Kidney capillary endothelial cell (primary cell): ENCODE measurements around the gene DDX60.
"Not testable (repeated sequence)": the region's sequence is repeated elsewhere in the genome, so short reads cannot be mapped to it uniquely, and the experiment has no call there.

Source experiments
- DNase-seq: peaks from one replicate; pipeline ENCODE4 v3.0.0-alpha.2; 2018; ENCODE audit warnings: low spot score

DDX60 gene, protein sequence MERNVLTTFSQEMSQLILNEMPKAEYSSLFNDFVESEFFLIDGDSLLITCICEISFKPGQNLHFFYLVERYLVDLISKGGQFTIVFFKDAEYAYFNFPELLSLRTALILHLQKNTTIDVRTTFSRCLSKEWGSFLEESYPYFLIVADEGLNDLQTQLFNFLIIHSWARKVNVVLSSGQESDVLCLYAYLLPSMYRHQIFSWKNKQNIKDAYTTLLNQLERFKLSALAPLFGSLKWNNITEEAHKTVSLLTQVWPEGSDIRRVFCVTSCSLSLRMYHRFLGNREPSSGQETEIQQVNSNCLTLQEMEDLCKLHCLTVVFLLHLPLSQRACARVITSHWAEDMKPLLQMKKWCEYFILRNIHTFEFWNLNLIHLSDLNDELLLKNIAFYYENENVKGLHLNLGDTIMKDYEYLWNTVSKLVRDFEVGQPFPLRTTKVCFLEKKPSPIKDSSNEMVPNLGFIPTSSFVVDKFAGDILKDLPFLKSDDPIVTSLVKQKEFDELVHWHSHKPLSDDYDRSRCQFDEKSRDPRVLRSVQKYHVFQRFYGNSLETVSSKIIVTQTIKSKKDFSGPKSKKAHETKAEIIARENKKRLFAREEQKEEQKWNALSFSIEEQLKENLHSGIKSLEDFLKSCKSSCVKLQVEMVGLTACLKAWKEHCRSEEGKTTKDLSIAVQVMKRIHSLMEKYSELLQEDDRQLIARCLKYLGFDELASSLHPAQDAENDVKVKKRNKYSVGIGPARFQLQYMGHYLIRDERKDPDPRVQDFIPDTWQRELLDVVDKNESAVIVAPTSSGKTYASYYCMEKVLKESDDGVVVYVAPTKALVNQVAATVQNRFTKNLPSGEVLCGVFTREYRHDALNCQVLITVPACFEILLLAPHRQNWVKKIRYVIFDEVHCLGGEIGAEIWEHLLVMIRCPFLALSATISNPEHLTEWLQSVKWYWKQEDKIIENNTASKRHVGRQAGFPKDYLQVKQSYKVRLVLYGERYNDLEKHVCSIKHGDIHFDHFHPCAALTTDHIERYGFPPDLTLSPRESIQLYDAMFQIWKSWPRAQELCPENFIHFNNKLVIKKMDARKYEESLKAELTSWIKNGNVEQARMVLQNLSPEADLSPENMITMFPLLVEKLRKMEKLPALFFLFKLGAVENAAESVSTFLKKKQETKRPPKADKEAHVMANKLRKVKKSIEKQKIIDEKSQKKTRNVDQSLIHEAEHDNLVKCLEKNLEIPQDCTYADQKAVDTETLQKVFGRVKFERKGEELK (N-terminal part only)

DNA sequence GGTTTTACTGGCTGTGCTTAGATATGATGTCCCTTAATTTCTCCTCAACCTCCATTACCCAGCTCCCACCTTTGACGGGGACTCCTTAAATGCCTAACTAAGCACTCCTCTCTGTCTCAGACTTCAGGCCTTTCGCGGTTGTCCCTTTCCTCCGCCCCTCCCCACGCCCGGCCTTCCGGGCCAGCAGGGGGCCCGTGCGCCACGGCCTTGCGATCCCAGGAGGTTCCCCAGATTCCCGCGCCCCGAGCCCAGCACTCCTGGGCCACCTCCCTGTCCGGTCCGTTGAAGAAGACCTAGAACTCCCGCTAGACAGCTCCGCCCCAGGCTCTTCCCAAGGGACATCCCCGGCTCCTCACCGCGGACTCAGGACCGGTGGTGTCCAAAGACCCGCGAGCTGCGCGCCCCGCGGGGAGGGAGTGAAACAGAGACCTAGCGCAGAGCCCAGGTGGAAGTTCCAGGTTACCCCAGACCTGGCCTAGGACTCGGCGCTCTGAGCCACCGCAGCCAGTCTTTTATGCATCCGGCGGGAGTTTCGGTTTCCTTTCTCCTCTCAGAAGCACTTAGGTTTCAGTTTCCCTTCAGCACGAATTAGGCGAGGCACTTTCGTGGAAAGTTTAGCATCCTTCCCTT, at the start of gene DDX60:
TSS of gene DDX60 (minus strand) at position 487 of the 630 bp plus-strand sequence. CDS start 7,493 bp downstream, outside the sequence.
- peak; percentile 65 for DNase-seq

DNA sequence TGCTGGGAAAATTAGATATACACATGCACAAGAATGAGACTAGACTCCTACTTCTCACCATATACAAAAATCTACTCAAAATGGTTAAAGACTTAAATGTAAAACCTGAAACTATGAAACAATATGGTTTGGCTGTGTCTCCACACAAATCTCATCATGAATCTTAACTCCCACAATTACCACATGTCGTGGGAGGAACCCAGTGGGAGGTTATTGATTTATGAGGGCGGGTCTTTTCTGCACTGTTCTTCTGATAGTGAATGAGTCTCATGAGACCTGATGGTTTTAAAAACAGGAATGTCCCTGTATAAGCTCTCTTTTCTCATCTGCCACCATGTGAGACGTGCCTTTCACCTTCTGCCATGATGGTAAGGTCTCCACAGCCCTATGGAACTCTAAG, 48.5 kb upstream of the DDX60 start:
- DNase-seq = no peak

- DNase-seq = no peak
Measured at GRCh38 chr4:168362025-168362401, 43.5 kb upstream of the DDX60 start.

- no peak for DNase-seq
Measured at GRCh38 chr4:168361365-168362024, 42.9 kb upstream of the DDX60 start.

DNA sequence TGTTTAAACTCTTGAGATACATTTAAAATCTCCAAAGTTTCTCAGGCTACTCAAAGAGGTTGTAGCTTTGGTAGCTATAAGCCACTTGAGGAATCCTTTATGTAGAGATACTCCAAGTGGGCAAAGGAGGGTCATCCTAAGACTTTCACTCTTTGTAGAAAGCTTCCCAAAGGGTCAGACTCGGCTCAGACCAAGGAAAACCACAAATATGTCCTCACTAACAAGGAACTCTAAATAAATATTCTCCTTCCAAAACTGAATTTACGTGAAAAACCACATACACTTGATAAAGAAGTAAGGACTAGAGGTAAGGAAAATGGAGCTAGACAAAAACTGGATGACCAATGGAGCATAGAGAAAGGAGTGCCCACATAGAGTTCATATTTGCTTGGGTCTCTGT, 41.7 kb upstream of the DDX60 start:
- no peak for DNase-seq

DNA sequence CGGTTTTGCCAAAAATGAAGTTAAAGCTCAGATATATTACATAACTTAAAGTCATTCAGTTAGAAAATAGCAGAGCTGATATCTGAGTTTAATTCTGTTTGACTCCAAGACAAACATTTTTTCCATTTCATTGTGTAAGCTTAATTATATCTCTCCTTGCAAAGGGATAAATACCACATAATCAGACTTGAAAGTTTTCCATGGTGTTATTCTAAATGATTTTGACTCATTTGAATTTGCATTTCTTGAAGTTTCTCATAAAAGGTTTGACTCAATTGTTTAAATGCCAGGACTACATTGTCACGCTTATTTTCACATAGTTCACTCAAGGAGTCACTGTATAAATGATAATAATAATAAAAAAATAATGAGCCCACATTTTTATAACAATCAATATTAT, 39.4 kb upstream of the DDX60 start:
- no peak for DNase-seq

GRCh38 chr4:168353746-168354145, 35.2 kb upstream of the DDX60 start:
- no peak for DNase-seq

GRCh38 chr4:168337550-168337940, 19.0 kb upstream of the DDX60 start:
- no peak for DNase-seq

- no peak for DNase-seq
Measured at GRCh38 chr4:168336837-168337549, 18.4 kb upstream of the DDX60 start.

DNA sequence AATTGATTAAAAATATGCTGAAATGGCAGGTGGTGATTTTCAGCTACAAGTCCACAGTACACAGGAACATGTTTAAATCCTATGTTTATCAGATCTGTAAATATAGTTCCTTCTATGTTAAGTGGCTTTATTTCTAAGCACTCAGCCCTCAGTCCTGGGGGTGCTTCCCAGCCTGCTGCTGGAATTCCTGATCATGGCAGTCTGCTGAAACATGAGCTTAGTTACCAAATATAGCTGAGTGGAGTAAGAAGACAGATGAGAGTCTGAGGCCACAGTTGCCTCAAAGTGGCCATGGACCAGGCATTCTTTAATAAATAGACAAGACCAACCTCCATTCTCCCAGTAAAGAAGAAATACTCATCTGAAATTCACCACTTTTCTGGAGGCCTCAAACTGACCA, 17.1 kb upstream of the DDX60 start:
- no peak for DNase-seq

DNA sequence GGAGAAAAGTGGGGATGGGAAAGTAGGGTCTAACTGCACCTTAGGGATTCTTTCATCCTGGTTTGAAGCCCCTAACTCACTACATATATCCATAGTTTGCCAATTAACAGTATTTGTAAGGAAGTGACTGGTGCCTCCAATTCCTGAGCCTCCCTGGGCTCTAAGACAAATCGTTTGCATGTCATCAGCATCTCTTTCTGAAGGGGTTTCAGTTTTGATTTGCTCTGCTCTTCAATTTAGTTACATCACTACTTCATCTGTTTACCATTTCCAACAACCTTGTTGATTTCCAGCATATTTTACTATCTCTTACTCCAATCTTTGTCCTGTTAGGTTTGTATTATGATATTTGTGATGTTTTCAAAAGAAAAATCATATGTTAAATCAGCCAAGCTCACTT, 15.5 kb upstream of the DDX60 start:
- no peak for DNase-seq

- DNase-seq = not testable (repeated sequence)
Measured at GRCh38 chr4:168330575-168330974, 12.0 kb upstream of the DDX60 start.

DNA sequence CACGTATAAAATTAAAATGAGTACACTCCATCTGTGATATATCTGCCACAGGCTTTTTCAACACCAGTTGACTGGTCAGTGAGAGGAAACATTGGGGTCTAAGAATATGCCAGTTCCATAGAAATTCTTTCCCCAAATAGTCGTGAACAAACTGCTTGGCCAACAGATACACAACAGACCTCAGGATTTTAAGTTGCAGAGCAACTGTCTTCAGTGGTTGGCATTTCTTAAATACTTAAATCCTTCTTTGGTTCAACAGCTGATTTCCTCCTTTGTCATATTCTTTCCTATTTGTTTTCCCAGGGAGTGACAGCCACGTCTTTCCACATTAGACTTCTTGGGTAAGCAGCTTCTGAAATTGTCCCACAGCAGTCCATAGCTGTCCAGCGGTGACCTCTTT, 7.0 kb upstream of the DDX60 start:
- DNase-seq = no peak

- no peak for DNase-seq
Measured at GRCh38 chr4:168321006-168321405, 2.5 kb upstream of the DDX60 start.

DNA sequence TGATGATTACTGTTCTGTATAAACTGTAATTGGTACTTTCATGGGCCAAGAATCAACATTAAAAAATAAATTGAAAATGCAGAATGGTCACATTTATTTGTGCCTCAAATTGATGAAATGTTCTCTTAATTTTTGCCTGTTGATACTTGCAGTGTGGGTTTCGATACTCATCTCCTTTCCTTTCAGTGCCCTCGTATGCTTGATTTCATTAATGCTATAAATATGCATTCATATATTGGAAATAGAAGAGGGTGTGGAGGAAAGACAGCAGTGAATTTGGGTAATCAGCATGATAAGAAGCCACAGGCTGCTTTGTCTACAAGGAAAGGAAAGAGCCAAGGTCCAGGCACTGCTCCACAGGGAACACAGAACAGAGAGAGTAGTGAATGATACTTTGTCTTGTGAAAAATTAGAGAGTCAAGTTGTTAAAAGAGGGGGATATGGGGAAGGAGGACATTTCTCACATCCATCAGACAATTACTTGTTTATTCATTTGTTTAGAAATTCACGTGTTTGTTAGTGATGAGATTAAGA, 1.0 kb upstream of the DDX60 start:
- DNase-seq = no peak

DNA sequence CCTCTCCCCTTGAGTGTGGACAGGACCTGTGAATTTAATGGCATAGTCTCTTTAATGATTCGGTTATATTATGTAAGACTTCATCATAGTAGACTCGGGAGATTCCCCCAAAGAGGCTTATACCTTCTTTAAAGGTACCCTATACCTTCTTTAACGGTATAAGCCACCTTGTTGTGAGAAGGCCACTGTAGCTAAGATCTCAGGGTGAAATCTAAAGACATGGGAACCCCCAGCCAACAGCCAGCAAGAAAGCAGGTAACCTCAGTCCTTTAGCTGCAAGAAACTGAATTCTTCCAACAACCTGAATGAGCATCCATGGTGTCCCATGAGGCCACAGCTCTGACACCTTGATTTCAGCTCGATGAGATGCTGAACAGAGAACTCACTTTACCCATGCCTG, 931 bp downstream of the DDX60 start:
- DNase-seq = no peak

DNA sequence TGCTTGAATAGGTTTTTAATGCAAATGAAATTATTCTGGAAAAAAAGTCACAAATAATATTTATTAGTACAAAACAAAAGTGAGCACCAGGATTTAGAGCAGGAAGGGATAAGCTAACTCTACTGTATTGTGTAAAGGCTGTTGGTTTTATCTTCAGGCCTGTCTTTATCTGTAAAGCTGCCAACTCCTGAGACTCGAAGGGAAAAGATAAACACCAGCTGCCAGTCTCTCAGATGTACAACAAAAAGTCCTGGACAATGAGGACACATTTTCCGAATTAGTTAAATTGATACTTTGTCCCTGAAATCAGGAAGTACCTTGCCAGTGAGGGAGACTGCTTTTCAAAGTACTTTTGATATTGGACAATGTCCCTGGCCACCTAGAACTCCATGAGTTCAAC, 8.8 kb downstream of the DDX60 start:
- DNase-seq = no peak

GRCh38 chr4:168308912-168309311, 9.6 kb downstream of the DDX60 start:
- no peak for DNase-seq

DNA sequence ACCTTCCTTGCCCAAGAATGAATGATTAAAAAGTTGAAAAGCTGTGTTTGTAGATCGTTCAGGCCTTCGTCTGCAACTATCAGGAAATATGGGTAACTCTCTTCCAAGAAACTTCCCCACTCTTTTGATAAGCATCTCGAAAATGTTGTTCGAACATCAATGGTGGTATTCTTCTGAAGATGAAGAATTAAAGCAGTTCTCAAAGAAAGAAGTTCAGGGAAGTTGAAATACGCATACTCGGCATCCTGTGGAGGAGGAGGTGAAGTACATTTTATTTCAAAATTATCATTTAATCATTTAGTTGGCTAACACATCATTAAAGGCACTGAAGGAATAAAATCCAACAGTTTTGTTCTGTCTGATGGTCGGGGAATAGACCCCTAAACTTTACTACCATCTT, 12.1 kb downstream of the DDX60 start:
- no peak for DNase-seq

GRCh38 chr4:168304744-168305459, 13.7 kb downstream of the DDX60 start:
- DNase-seq = no peak
